AG08396 (cell line): ENCODE measurements around the gene SGPP2.
"Not testable (repeated sequence)": the region's sequence is repeated elsewhere in the genome, so short reads cannot be mapped to it uniquely, and the experiment has no call there.

ENCODE experiments used
- DNase-seq: peaks from one replicate; pipeline ENCODE4 v3.0.0; 2012; ENCODE audit warnings: low spot score, mixed read lengths

Gene SGPP2

GRCh38 chr2:222427646-222428301, 3.4 kb downstream of the SGPP2 start:
- no peak for DNase-seq

DNA sequence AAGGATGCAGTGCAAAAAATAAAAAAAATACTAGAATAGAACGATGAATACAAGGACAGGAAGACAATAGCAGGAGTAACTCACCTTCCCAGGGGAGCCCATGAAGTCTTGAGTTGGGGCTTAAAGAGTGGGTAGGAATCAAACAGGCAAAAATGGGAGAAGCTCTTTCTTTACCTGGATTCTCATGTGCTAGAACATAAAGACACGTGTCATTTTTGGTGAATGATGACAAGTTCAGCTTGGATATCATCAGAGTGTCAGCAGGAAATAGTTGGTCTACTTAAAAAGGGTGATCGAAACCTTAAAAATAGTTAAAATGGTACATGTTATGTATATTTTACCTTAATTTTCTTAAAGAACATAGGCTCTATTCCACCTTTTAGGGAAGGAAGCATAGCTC, 5.7 kb downstream of the SGPP2 start:
- no peak for DNase-seq

- DNase-seq: no peak
These were observed 6.3 kb downstream of the SGPP2 start for GRCh38 chr2:222430681-222431080.

GRCh38 chr2:222431869-222432268, 7.5 kb downstream of the SGPP2 start:
- no peak for DNase-seq

GRCh38 chr2:222433332-222434173, 9.2 kb downstream of the SGPP2 start:
- no peak for DNase-seq

GRCh38 chr2:222434204-222434603, 9.9 kb downstream of the SGPP2 start:
- no peak for DNase-seq

- not testable (repeated sequence) for DNase-seq
These were observed 11.2 kb downstream of the SGPP2 start for GRCh38 chr2:222435400-222436039.

DNA sequence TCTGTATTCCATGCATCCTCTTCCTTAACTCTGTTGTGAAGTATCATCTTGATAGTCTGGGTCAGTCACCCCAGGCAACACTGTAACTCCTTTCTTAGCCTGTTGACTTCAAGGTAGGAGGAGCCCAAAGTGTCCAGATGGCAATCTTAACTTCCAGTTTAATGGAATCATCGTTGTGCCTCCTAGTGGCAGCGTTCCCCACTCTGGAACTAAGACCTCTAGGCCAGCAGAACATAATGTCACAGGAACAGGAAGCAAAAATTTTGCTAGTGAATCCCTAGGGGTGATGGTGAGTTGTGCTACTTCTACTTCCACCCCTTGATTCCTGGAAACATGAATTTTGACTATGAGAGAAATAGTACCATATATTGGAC, 11.7 kb downstream of the SGPP2 start:
- no peak for DNase-seq

DNA sequence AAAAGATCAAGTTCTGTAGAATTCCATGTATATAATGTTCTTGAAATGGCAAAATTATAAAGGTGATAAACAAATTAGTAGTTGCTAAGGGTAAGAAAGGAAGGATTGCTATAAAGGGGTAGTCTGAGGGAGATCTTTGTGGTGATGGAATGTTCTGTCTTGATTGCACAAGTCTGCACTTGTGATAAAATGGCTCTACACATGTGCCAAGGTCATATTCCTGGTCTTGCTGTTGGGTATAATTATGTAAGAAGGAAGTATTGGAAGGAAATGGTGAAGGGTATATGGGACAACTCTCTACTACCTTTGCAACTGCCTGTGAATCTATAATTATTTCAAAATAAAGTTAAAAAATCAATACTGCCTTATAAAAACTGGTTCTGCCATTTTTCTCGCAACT, 15.3 kb downstream of the SGPP2 start:
- no peak for DNase-seq

- DNase-seq: peak; percentile 51
These were observed 16.5 kb downstream of the SGPP2 start for GRCh38 chr2:222440673-222441422.

DNA sequence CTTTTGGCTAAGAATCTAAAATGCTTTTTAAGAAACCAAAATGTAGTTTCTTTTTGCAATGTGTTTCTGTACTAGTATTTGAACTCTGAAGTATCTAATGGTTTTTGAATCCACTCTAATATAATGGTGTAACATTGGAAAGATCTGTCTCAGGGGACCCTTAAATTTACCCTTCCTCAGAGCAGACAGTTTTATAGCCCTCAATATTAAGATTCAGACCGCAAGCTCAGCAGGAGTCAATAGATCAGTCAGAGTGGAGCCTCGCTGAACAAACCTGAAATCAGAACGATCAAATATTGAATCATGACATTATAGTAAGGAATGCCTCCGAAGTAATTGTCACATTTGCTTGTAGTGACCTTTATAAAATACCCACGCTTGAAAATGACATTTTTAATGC, 18.3 kb downstream of the SGPP2 start:
- DNase-seq: no peak

GRCh38 chr2:222445227-222445626, 20.9 kb downstream of the SGPP2 start:
- DNase-seq: no peak

DNA sequence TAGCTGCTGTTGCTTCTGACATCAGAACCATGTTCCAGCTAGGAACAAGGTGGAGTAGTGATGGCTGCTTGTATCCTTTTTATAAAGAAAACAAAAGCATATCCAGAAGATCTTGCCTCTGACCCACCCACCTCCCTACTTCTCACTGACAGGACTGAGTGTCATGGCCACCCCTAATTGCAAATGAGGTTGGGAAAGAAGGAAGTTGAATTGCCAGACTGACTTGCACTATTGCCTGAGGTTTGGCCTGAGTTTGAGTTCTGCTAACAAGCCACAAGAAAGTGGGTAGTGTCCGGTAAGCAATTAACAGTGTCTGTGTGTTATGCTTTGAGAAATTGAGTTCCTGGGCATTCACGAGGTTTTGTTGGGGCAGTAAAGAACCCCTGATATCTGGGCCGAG, 22.8 kb downstream of the SGPP2 start:
- DNase-seq: no peak

- DNase-seq: peak; percentile 12
These were observed 24.4 kb downstream of the SGPP2 start for GRCh38 chr2:222448748-222449181.

DNA sequence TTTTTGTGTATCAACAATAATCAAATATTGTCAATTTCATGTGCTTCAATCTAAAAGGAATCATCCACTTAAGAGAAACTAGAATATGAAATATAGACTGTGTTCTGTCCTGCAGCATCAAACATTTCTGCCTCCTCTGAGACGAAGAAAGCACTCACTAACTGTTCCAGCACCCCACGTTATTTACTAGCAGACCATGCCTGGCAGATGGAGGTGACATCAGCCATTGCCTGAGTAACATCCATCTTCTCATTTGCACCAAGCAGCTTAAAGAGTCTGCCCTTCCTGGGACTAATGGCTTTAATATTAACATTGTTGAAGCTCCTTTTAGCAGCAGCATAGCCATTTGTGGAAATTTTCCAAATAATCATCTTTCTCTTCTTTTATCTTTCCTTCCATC, 25.7 kb downstream of the SGPP2 start:
- no peak for DNase-seq

DNA sequence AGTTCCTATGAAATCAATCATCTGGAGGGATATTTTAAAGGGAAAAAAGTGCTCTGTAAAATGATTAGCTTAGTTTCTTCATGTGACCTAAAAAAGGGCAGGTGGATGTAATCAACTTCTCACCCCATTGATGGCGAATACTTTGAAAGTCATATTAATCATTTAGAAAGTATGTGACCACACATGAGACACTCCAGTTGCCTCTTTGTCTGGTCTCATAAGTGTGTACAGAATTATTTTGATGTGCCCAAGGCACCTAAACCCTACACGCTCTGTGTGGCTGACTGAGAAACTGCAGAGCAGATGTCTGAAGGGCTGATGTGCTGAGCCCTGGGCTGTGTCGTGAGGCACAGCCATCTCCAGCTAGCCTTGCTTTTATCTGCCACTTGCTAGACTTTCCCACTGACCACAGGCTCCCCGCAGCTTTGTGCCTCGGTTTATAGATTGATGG, 26.9 kb downstream of the SGPP2 start:
- no peak for DNase-seq

DNA sequence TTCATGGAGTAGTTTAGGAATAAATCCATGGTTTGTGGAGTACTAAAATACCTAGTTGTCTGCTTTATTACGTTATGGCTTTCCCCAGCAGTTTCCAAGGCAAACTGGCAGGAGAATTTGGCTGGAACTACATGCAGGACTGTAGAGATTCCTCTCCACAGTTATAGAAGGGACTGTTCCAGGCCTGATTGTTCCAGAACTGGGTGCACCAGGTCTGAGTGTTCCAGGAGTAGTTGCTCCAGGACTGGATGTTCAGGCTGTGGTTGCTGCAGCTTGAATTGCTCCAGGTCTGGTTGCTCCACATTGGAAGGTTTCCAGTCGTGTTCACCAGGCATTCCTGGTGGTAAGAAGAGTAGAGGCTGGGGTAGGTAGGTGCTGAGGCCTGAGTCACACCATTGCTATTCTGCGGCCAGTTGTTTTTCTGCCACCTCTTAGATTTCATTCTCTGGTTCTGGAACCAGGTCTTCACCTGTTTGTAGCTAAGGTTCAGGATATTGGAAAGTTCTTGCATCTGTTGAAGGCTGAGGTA, 28.1 kb downstream of the SGPP2 start:
- no peak for DNase-seq

- DNase-seq: no peak
These were observed 32.2 kb downstream of the SGPP2 start for GRCh38 chr2:222456479-222457077.

GRCh38 chr2:222459983-222460382, 35.6 kb downstream of the SGPP2 start:
- no peak for DNase-seq

DNA sequence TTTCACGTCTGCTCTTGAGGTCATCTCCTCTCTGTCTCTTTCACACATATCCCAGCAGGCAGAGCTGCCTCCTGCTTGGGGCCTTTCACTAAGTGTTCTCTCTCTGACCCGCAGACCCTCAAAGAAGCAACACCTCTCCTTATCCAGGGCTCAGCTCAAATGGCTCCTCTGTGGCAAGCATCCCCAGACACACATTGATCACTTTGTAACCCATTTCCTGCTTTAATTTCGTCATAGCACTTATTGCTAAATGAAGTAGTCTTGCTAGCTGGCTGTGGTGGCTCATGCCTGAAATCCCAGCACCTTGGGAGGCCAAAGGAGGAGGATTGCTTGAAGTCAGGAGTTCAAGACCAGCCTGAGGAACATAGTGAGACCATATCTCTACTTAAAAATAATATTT, 41.4 kb downstream of the SGPP2 start:
- no peak for DNase-seq

GRCh38 chr2:222468346-222468745, 44.0 kb downstream of the SGPP2 start:
- no peak for DNase-seq
